Measurements from ENCODE around the gene MEAK7.
A peak's percentile ranks its signal among the peaks of the same experiment; 100 is the strongest.

Gene MEAK7

DNA sequence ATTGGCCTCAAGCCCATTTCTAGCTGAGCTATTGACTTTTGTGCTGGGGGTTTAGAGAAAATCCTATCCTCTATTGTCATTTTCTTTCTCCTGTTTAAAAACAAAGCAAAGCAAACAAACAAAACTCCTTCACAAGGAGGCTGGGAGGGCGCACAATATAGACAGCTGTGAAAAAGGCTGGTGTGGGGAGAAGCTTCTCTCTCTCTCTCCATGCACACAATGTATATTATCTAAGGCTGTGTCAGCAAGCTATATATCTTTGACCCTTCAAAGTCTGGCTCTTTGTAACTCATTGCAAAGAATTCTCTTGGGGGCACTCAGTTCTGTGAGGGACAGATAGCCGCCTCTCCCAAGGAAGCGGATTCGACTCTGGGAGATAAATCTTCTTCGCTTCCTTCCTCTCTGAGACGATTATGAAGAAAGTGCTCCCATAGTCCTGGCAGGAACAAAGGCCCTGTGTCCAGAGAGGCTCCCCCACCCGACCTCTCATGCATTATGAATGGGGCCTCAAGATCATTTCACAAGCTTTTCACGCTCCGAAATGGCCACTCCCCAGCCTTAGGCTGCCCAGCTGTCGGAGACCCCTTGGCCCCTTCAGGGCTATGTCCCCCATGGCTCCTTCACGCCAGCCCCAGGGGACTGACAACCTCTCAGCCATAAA lies 33.2 kb upstream of the MEAK7 start:
- ATAC-seq = no peak
- no peak for TF ChIP-seq ZNF565 (CRISPR knock-in tag; conservative IDR thresholded peaks at IDR 0.05; ENCODE audit: low read depth)
- TF ChIP-seq, protein P1, sequence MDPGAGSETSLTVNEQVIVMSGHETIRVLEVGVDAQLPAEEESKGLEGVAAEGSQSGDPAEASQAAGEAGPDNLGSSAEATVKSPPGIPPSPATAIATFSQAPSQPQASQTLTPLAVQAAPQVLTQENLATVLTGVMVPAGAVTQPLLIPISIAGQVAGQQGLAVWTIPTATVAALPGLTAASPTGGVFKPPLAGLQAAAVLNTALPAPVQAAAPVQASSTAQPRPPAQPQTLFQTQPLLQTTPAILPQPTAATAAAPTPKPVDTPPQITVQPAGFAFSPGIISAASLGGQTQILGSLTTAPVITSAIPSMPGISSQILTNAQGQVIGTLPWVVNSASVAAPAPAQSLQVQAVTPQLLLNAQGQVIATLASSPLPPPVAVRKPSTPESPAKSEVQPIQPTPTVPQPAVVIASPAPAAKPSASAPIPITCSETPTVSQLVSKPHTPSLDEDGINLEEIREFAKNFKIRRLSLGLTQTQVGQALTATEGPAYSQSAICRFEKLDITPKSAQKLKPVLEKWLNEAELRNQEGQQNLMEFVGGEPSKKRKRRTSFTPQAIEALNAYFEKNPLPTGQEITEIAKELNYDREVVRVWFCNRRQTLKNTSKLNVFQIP (CRISPR knock-in tag; IDR thresholded peaks at IDR 0.05; ENCODE audit: borderline replicate concordance, low read depth) = no peak
- TF ChIP-seq, protein P2, sequence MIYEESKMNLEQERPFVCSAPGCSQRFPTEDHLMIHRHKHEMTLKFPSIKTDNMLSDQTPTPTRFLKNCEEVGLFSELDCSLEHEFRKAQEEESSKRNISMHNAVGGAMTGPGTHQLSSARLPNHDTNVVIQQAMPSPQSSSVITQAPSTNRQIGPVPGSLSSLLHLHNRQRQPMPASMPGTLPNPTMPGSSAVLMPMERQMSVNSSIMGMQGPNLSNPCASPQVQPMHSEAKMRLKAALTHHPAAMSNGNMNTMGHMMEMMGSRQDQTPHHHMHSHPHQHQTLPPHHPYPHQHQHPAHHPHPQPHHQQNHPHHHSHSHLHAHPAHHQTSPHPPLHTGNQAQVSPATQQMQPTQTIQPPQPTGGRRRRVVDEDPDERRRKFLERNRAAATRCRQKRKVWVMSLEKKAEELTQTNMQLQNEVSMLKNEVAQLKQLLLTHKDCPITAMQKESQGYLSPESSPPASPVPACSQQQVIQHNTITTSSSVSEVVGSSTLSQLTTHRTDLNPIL (CRISPR knock-in tag; IDR thresholded peaks at IDR 0.05; ENCODE audit: low read depth) = no peak
- TF ChIP-seq ZNF8 (CRISPR knock-in tag; IDR thresholded peaks at IDR 0.05) = no peak

- TF ChIP-seq ZNF70 (CRISPR knock-in tag; IDR thresholded peaks at IDR 0.05) (no peak), TCF4 (CRISPR knock-in tag; IDR thresholded peaks at IDR 0.05; ENCODE audit: borderline replicate concordance) (no peak), SNAI2 (CRISPR knock-in tag; IDR thresholded peaks at IDR 0.05) (no peak), ZFP30 (CRISPR knock-in tag; IDR thresholded peaks at IDR 0.05) (no peak)
- no peak for ATAC-seq
Measured at GRCh38 chr16:84535851-84536250, 31.4 kb upstream of the MEAK7 start.

DNA sequence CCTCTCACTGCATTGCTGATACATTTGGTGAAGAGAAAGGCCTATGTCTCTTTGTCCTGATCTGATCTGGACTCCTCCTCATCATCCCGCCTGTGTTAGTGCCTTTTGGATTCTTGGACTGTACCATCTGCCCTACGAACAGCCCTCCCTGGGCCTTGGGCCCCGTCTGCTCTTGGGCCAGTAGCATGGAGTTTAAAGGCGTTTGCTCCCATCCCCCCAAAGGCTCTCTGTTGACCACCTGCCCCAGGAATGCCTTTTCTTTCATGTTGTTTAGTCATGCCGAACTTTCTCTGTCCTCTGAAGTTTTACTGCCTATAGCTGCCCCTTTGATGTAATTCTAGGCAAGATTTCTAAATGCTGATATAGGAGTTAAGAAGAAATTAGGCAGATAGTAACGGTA lies 30.9 kb upstream of the MEAK7 start:
- ATAC-seq = no peak
- no peak for TF ChIP-seq PPARA (CRISPR knock-in tag; IDR thresholded peaks at IDR 0.05; ENCODE audit: borderline replicate concordance)
- TF ChIP-seq BACH2 (CRISPR knock-in tag; IDR thresholded peaks at IDR 0.05; ENCODE audit: borderline replicate concordance) = no peak
- no peak for TF ChIP-seq ZNF70 (CRISPR knock-in tag; IDR thresholded peaks at IDR 0.05)
- TF ChIP-seq ZNF565 (CRISPR knock-in tag; conservative IDR thresholded peaks at IDR 0.05; ENCODE audit: low read depth) = no peak
- TF ChIP-seq ZC3H10 (CRISPR knock-in tag; IDR thresholded peaks at IDR 0.05) = no peak
- no peak for TF ChIP-seq OSR1 (CRISPR knock-in tag; IDR thresholded peaks at IDR 0.05)
- no peak for TF ChIP-seq CSDC2 (CRISPR knock-in tag; IDR thresholded peaks at IDR 0.05)

- TF ChIP-seq BACH2 (CRISPR knock-in tag; IDR thresholded peaks at IDR 0.05; ENCODE audit: borderline replicate concordance) (no peak), ZNF70 (CRISPR knock-in tag; IDR thresholded peaks at IDR 0.05) (no peak), CSDC2 (CRISPR knock-in tag; IDR thresholded peaks at IDR 0.05) (no peak), ZFP30 (CRISPR knock-in tag; IDR thresholded peaks at IDR 0.05) (no peak), ISL1 (CRISPR knock-in tag; IDR thresholded peaks at IDR 0.05) (no peak), PPARA (CRISPR knock-in tag; IDR thresholded peaks at IDR 0.05; ENCODE audit: borderline replicate concordance) (no peak)
- TF ChIP-seq, protein P3, sequence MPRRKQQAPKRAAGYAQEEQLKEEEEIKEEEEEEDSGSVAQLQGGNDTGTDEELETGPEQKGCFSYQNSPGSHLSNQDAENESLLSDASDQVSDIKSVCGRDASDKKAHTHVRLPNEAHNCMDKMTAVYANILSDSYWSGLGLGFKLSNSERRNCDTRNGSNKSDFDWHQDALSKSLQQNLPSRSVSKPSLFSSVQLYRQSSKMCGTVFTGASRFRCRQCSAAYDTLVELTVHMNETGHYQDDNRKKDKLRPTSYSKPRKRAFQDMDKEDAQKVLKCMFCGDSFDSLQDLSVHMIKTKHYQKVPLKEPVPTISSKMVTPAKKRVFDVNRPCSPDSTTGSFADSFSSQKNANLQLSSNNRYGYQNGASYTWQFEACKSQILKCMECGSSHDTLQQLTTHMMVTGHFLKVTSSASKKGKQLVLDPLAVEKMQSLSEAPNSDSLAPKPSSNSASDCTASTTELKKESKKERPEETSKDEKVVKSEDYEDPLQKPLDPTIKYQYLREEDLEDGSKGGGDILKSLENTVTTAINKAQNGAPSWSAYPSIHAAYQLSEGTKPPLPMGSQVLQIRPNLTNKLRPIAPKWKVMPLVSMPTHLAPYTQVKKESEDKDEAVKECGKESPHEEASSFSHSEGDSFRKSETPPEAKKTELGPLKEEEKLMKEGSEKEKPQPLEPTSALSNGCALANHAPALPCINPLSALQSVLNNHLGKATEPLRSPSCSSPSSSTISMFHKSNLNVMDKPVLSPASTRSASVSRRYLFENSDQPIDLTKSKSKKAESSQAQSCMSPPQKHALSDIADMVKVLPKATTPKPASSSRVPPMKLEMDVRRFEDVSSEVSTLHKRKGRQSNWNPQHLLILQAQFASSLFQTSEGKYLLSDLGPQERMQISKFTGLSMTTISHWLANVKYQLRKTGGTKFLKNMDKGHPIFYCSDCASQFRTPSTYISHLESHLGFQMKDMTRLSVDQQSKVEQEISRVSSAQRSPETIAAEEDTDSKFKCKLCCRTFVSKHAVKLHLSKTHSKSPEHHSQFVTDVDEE (CRISPR knock-in tag; IDR thresholded peaks at IDR 0.05) = no peak
- ATAC-seq = no peak
Measured at GRCh38 chr16:84534815-84535214, 30.4 kb upstream of the MEAK7 start.

DNA sequence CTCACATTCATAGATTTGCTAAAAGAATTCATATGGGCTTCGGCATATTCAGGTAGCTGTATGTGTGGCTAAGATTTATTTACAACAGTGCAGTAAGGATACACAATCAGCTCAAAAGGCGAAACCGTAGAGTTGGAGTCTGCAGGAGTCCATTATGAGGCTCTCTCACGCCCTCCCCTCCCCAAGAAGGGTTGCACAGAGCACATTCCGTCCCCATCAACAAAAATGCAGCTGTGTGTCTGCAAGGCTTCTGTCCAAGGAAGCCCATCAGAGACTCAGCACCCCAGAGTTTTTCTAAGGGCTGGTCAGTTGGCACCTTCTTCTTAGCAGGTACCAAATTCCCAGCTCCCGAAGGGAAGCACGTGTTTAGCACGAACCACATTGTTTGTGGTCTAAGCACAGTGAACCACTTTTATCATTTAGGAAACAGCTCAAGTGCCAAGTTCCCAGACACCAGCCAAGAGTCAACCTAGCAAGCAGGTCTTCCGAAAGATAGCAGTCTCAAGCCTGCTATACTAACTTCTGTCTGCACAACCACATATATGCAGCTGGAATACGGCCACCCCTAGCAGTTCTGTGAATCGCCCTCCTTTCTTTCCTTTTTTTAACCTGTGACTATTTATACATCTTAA lies 28.5 kb upstream of the MEAK7 start:
- ATAC-seq = peak; percentile 2; the same call in 2 of the 3 replicates
- no peak for TF ChIP-seq PPARA (CRISPR knock-in tag; IDR thresholded peaks at IDR 0.05; ENCODE audit: borderline replicate concordance)
- TF ChIP-seq, protein P4, sequence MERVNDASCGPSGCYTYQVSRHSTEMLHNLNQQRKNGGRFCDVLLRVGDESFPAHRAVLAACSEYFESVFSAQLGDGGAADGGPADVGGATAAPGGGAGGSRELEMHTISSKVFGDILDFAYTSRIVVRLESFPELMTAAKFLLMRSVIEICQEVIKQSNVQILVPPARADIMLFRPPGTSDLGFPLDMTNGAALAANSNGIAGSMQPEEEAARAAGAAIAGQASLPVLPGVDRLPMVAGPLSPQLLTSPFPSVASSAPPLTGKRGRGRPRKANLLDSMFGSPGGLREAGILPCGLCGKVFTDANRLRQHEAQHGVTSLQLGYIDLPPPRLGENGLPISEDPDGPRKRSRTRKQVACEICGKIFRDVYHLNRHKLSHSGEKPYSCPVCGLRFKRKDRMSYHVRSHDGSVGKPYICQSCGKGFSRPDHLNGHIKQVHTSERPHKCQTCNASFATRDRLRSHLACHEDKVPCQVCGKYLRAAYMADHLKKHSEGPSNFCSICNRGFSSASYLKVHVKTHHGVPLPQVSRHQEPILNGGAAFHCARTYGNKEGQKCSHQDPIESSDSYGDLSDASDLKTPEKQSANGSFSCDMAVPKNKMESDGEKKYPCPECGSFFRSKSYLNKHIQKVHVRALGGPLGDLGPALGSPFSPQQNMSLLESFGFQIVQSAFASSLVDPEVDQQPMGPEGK (CRISPR knock-in tag; IDR thresholded peaks at IDR 0.05; ENCODE audit: borderline replicate concordance) = no peak
- TF ChIP-seq, protein P5, sequence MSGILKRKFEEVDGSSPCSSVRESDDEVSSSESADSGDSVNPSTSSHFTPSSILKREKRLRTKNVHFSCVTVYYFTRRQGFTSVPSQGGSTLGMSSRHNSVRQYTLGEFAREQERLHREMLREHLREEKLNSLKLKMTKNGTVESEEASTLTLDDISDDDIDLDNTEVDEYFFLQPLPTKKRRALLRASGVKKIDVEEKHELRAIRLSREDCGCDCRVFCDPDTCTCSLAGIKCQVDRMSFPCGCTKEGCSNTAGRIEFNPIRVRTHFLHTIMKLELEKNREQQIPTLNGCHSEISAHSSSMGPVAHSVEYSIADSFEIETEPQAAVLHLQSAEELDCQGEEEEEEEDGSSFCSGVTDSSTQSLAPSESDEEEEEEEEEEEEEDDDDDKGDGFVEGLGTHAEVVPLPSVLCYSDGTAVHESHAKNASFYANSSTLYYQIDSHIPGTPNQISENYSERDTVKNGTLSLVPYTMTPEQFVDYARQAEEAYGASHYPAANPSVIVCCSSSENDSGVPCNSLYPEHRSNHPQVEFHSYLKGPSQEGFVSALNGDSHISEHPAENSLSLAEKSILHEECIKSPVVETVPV (CRISPR knock-in tag; IDR thresholded peaks at IDR 0.05) = no peak
- TF ChIP-seq, protein P1 (CRISPR knock-in tag; IDR thresholded peaks at IDR 0.05; ENCODE audit: borderline replicate concordance, low read depth) = no peak
- TF ChIP-seq ZC3H10 (CRISPR knock-in tag; IDR thresholded peaks at IDR 0.05) = no peak
- no peak for TF ChIP-seq ZNF70 (CRISPR knock-in tag; IDR thresholded peaks at IDR 0.05)
- TF ChIP-seq ZNF8 (CRISPR knock-in tag; IDR thresholded peaks at IDR 0.05) = no peak
- TF ChIP-seq, protein P3 (CRISPR knock-in tag; IDR thresholded peaks at IDR 0.05) = no peak

Data from SK-N-SH treated with all-trans-retinoic acid at 6 μM for 48 hours (cell line).